GM12878 (cell line): ENCODE results near the gene CCDC169. TPM values are rescaled to one million over a fixed set of nuclear protein-coding genes. Genes with fewer than 3 reads are reported as not detected.

Experiments used
- ATAC-seq: fragments of 200-7000 bp; cut with Tn5 transposase; 3 replicates; pipeline ENCODE4 v1.9.1; 2020; ENCODE audit warnings: mild to moderate bottlenecking, moderate library complexity
- BruUV-seq: library from RNA; stranded (reverse); fragments of 400-500 nt; replicated peaks from 2 replicates; lab custom pipeline; 2021; lab: Mats Ljungman, UMichigan
- CTCF ChIA-PET: fragments of 300-600 bp; sonication (Branson Sonifier 250); formaldehyde crosslinking; extraction: SDS; loops from one replicate; lab custom pipeline; 2021; ENCODE audit warnings: inconsistent platforms; lab: Yijun Ruan, JAX
- POLR2A ChIA-PET: fragments of 350-600 bp; formaldehyde crosslinking; extraction: SDS; loops from one replicate; lab custom pipeline; 2021; ENCODE audit warnings: inconsistent platforms; lab: Charles Lee
- RAD21 ChIA-PET: fragments of 300-600 bp; sonication (Branson Sonifier 250); formaldehyde crosslinking; loops from one replicate; lab custom pipeline; 2023; ENCODE audit warnings: antibody characterized with exemption; ENCODE audit not compliant: unreplicated experiment; lab: Charles Lee
- SMC1A ChIA-PET: fragments of 300-600 bp; sonication (Branson Sonifier 250); formaldehyde crosslinking; loops from one replicate; lab custom pipeline; 2023; ENCODE audit not compliant: unreplicated experiment, uncharacterized antibody; lab: Charles Lee
- DNase-seq: peaks from one replicate; pipeline ENCODE4 v3.0.0-alpha.2; 2011; ENCODE audit warnings: low read depth, low spot score
- FAIRE-seq: peaks from 3 replicates; lab custom pipeline; 2011; peaks lifted over from hg19 to GRCh38; lab: Jason Lieb, UNC
- H2AFZ ChIP-seq: 2 replicates; pipeline ENCODE4 v1.6.0; 2011; ENCODE audit warnings: low read depth, low read length, control low read depth; ENCODE audit not compliant: control insufficient read depth
- H3K27ac ChIP-seq: 2 replicates; pipeline ENCODE4 v1.5.1; 2011; ENCODE audit warnings: control low read depth; ENCODE audit not compliant: control insufficient read depth, insufficient read depth
- H3K27me3 ChIP-seq, 2 experiments: replicated peaks in 1 of 2; 2 replicates each; pipeline versions ENCODE4 v1.6.0 to v1.6.1; 2011; ENCODE audit warnings: low read length in 1 of 2; ENCODE audit not compliant: control insufficient read depth in 2 of 2, insufficient read depth in 2 of 2
- H3K36me3 ChIP-seq, 2 experiments: 2 replicates each; pipeline ENCODE4 v1.5.1; 2011; ENCODE audit warnings: low read length in 1 of 2; ENCODE audit not compliant: control insufficient read depth in 2 of 2, insufficient read depth in 2 of 2
- H3K4me1 ChIP-seq: 2 replicates; pipeline ENCODE4 v1.6.1; 2011; ENCODE audit warnings: mild to moderate bottlenecking, low read length, moderate library complexity, mixed read lengths; ENCODE audit not compliant: control insufficient read depth, insufficient read depth
- H3K4me2 ChIP-seq: 2 replicates; pipeline ENCODE4 v1.6.0; 2011; ENCODE audit warnings: control low read depth; ENCODE audit not compliant: control insufficient read depth, insufficient read depth
- H3K4me3 ChIP-seq: fragments of 200-600 bp; sonication (generic); 2 replicates; pipeline ENCODE4 v1.5.1; 2016
- H3K79me2 ChIP-seq: 2 replicates; pipeline ENCODE4 v1.6.0; 2011; ENCODE audit warnings: low read length; ENCODE audit not compliant: control insufficient read depth, insufficient read depth
- H3K9ac ChIP-seq: 2 replicates; pipeline ENCODE4 v1.8.0; 2011; ENCODE audit warnings: low read length, control low read depth, mixed read lengths; ENCODE audit not compliant: control insufficient read depth, insufficient read depth
- H3K9me3 ChIP-seq: replicated peaks from 3 replicates; pipeline ENCODE4 v1.5.1; 2011; ENCODE audit warnings: mild to moderate bottlenecking, low read length; ENCODE audit not compliant: control insufficient read depth, insufficient read depth
- H4K20me1 ChIP-seq: 2 replicates; pipeline ENCODE4 v1.6.0; 2011; ENCODE audit not compliant: control insufficient read depth, insufficient read depth
- CBX5 ChIP-seq: sonication (generic); IDR thresholded peaks from 2 replicates; pipeline ENCODE4 v1.6.1; 2016; ENCODE audit warnings: low read depth, moderate library complexity, mild to moderate bottlenecking, inconsistent platforms
- CTCF ChIP-seq, 3 experiments: IDR thresholded peaks in 2 of 3; conservative IDR thresholded peaks in 1 of 3; 2 replicates each; pipeline ENCODE4 v1.5.1; 2011; ENCODE audit warnings: low read depth in 3 of 3, low read length in 3 of 3, mild to moderate bottlenecking in 3 of 3, control low read depth in 2 of 3, moderate library complexity in 2 of 3, inconsistent platforms in 1 of 3, mixed read lengths in 1 of 3; ENCODE audit not compliant: control insufficient read depth in 2 of 3, insufficient read depth in 1 of 3; ENCODE audit errors: extremely low read depth in 1 of 3
- HDGF ChIP-seq: fragments of 450-650 bp; IDR thresholded peaks from 2 replicates; pipeline ENCODE4 v1.6.1; 2016; ENCODE audit warnings: antibody characterized with exemption
- POLR2A ChIP-seq: IDR thresholded peaks from 2 replicates; pipeline ENCODE4 v1.6.1; 2011; ENCODE audit warnings: low read depth, mild to moderate bottlenecking, low read length
- POU2F2 ChIP-seq: IDR thresholded peaks from 3 replicates; pipeline ENCODE4 v1.6.1; 2011; ENCODE audit warnings: low read depth, mild to moderate bottlenecking, low read length, borderline replicate concordance
- RAD21 ChIP-seq: IDR thresholded peaks from 2 replicates; pipeline ENCODE4 v1.6.1; 2011; ENCODE audit warnings: mild to moderate bottlenecking, low read depth, low read length, moderate library complexity; ENCODE audit not compliant: insufficient read depth
- SMC3 ChIP-seq: IDR thresholded peaks from 2 replicates; pipeline ENCODE4 v1.6.1; 2011; ENCODE audit warnings: low read length, improper control_type of control experiment, borderline replicate concordance
- WGBS: methylation state at CpG from one replicate; pipeline ENCODE4 v1.1.6; 2016; ENCODE audit warnings: low lambda C conversion rate; ENCODE audit not compliant: insufficient replicate concordance, insufficient coverage; ENCODE audit errors: missing lambda C conversion rate; 5-methylcytosine and 5-hydroxymethylcytosine counted together
- in situ Hi-C: fragments of 300-500 bp; cut with MboI; formaldehyde crosslinking; loops from 9 replicates; pipeline ENCODE4 v1.14.3; 2018; ENCODE audit warnings: mixed read lengths
- intact Hi-C: fragments of 100-400 bp; cut with micrococcal nuclease; formaldehyde crosslinking; loops from one replicate; pipeline ENCODE4 v1.14.2; 2022; ENCODE audit not compliant: unreplicated experiment
- polyA plus RNA-seq, 11 experiments: library from polyadenylated mRNA; depleted of rRNA in 4 of 11; unstranded in 6 of 11; stranded (reverse) in 5 of 11; fragments of >200 nt; fragmentation: Nextera tagmentation in 4 of 11; fragmentation: Illumina TruSeq in 1 of 11; extraction: Ambion mirVana in 4 of 11; extraction: Trizol in 1 of 11; gene quantifications; 1 replicate in 1 of 11; 2 replicates in 10 of 11; pipeline versions ENCODE4 v1.2.1 to v1.2.3, GENCODE V29; 2011 to 2016; ENCODE audit warnings: inconsistent platforms in 2 of 11, missing spikeins in 2 of 11, low read depth in 1 of 11
- total RNA-seq, 4 experiments: library from RNA; depleted of rRNA in 3 of 4; stranded (reverse); fragments of >200 nt in 3 of 4; fragmentation: Illumina TruSeq in 1 of 4; extraction: Trizol in 1 of 4; gene quantifications; 2 replicates each; pipeline versions ENCODE4 v1.2.1 to v1.2.3, GENCODE V29; 2013 to 2021
- TF ChIP-seq, protein P1 (sequence below): fragments of 450-650 bp; IDR thresholded peaks from 2 replicates; pipeline ENCODE4 v1.6.1; 2018; ENCODE audit warnings: mild to moderate bottlenecking, low read depth, moderate library complexity; ENCODE audit not compliant: partially characterized antibody

Gene CCDC169
- total and polyA plus RNA-seq, 10 of the 15 experiments (the other 5 are each of a cell fraction or from before 2014, with no cell fraction given): 0.13 to 1.4 (median 0.24) TPM; not detected in 4

- Histone ChIP-seq H3K4me3 (no peak overlapping the region), H3K4me1 (no peaks in the 10 kb centered on the region), H3K9ac (no peak overlapping the region), H4K20me1 (no peaks in the 10 kb centered on the region), H3K27ac (no peak overlapping the region), H3K36me3 (no peaks in the 10 kb centered on the region), H3K79me2 (no peaks in the 10 kb centered on the region), H3K4me2 (no peak overlapping the region), H2AFZ (no peak overlapping the region), H3K9me3 (no peaks in the 10 kb centered on the region), H3K27me3 (no peaks in the 10 kb centered on the region)
- no TSS peak for BruUV-seq
- intact Hi-C loops (loop anchor here (1.0 kb wide), 1 partner anchor 297 kb away; no protein-coding TSS in a partner anchor), in situ Hi-C loops (loop anchor here (5.0 kb wide), 1 partner anchor 298 kb away; no protein-coding TSS in a partner anchor)
- CTCF ChIA-PET: interaction anchor here (0.6 to 6.4 kb wide), 21 partner anchors 8 to 372 kb away, joined by 3 to 122 read pairs (median 4); partner anchors contain the start of gene SPART
- SMC1A ChIA-PET: interaction anchor here (0.9 to 4.4 kb wide), 6 partner anchors 11 to 297 kb away, joined by 3 to 59 read pairs (median 4); no protein-coding TSS in a partner anchor
- 12% methylated on average over 3 of the region's 3 CpGs for WGBS
- ATAC-seq (peak; percentile 69), DNase-seq (no peak), FAIRE-seq (no peak)
- POLR2A ChIA-PET: interaction anchor here (1.4 kb wide), 1 partner anchor 10 kb away, joined by 3 read pairs; no protein-coding TSS in a partner anchor
- TF ChIP-seq POLR2A: no peak
- peak; percentile 28; the same call in 1 of the 3 replicates for TF ChIP-seq POU2F2
- peak; percentile 69 for TF ChIP-seq RAD21
- TF ChIP-seq, protein P1, sequence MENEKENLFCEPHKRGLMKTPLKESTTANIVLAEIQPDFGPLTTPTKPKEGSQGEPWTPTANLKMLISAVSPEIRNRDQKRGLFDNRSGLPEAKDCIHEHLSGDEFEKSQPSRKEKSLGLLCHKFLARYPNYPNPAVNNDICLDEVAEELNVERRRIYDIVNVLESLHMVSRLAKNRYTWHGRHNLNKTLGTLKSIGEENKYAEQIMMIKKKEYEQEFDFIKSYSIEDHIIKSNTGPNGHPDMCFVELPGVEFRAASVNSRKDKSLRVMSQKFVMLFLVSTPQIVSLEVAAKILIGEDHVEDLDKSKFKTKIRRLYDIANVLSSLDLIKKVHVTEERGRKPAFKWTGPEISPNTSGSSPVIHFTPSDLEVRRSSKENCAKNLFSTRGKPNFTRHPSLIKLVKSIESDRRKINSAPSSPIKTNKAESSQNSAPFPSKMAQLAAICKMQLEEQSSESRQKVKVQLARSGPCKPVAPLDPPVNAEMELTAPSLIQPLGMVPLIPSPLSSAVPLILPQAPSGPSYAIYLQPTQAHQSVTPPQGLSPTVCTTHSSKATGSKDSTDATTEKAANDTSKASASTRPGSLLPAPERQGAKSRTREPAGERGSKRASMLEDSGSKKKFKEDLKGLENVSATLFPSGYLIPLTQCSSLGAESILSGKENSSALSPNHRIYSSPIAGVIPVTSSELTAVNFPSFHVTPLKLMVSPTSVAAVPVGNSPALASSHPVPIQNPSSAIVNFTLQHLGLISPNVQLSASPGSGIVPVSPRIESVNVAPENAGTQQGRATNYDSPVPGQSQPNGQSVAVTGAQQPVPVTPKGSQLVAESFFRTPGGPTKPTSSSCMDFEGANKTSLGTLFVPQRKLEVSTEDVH: no peak
- TF ChIP-seq CBX5: no peak
- no peak for TF ChIP-seq HDGF
- peak; percentile 72; the same call in 1 of the 2 replicates for TF ChIP-seq SMC3
- TF ChIP-seq CTCF (IDR thresholded peaks at IDR 0.05 in 2 of 3, conservative IDR thresholded peaks at IDR 0.05 in 1 of 3; ENCODE audit: control insufficient read depth in 2 of 3, extremely low read depth in 1 of 3, insufficient read depth in 1 of 3, low read depth in 3 of 3, low read length in 3 of 3): peak; percentile 36 to 55 (median 45); a peak in 5 of 6 replicates
- RAD21 ChIA-PET: interaction anchor here (0.9 to 6.2 kb wide), 6 partner anchors 11 to 297 kb away, joined by 3 to 81 read pairs (median 4); no protein-coding TSS in a partner anchor
Measured at GRCh38 chr13:36275190-36276002, 22.2 kb downstream of the CCDC169 start.
